Lung (tissue), 12 donors: ENCODE data around the gene SH3BP4. TPM values are rescaled to one million over a fixed set of nuclear protein-coding genes. Genes with fewer than 3 reads are reported as not detected.

Source experiments
- ATAC-seq: fragments of 200-7000 bp; cut with Tn5 transposase; one replicate; pipeline ENCODE4 v1.9.1; 2020; ENCODE audit warnings: moderate number of reproducible peaks; ENCODE audit not compliant: insufficient read depth, low FRiP score
- DNase-seq, 3 donors: peaks; one replicate each; pipeline ENCODE4 v3.0.0-alpha.2; 2013 to 2017
- H3K27ac ChIP-seq, 2 donors: one replicate each; pipeline ENCODE4 v1.5.1; 2013; ENCODE audit warnings: mild to moderate bottlenecking in 2 of 2, moderate library complexity in 2 of 2, control low read depth in 1 of 2, inconsistent platforms in 1 of 2, low read depth in 1 of 2, low read length in 1 of 2
- H3K27me3 ChIP-seq, 3 donors: one replicate each; pipeline ENCODE4 v1.5.1; 2013; ENCODE audit warnings: low read length in 2 of 3; ENCODE audit not compliant: control insufficient read depth in 3 of 3, insufficient read depth in 3 of 3
- H3K36me3 ChIP-seq, 4 donors: one replicate each; pipeline ENCODE4 v1.5.1; 2013; ENCODE audit warnings: low read length in 4 of 4, mild to moderate bottlenecking in 1 of 4, moderate library complexity in 1 of 4; ENCODE audit not compliant: control insufficient read depth in 4 of 4, insufficient read depth in 4 of 4
- H3K4me1 ChIP-seq, 5 donors: one replicate each; pipeline ENCODE4 v1.5.1; 2013; ENCODE audit warnings: low read length in 5 of 5, mild to moderate bottlenecking in 2 of 5, moderate library complexity in 1 of 5; ENCODE audit not compliant: control insufficient read depth in 5 of 5, insufficient read depth in 5 of 5
- H3K4me3 ChIP-seq: one replicate; pipeline ENCODE4 v1.5.1; 2013; ENCODE audit warnings: mild to moderate bottlenecking, control low read depth, moderate library complexity
- H3K9ac ChIP-seq, 2 donors: one replicate each; pipeline ENCODE4 v1.5.1; 2013; ENCODE audit warnings: low read length in 2 of 2, control low read depth in 1 of 2; ENCODE audit not compliant: insufficient read depth in 1 of 2
- H3K9me3 ChIP-seq, 4 donors: one replicate each; pipeline ENCODE4 v1.5.1; 2013; ENCODE audit warnings: low read length in 3 of 4, mild to moderate bottlenecking in 1 of 4, moderate library complexity in 1 of 4; ENCODE audit not compliant: control insufficient read depth in 4 of 4, insufficient read depth in 3 of 4
- CTCF ChIP-seq: IDR thresholded peaks from 2 replicates; pipeline ENCODE4 v1.5.1; 2012; ENCODE audit warnings: mild to moderate bottlenecking; ENCODE audit errors: control extremely low read depth, extremely low read depth
- WGBS, 2 donors: extraction: QIAGEN DNeasy Blood & Tissue Kit; methylation state at CpG; one replicate each; pipeline ENCODE4 v1.1.7; 2013; 5-methylcytosine and 5-hydroxymethylcytosine counted together
- polyA plus RNA-seq, 2 donors: library from polyadenylated mRNA; stranded (reverse); fragments of 200-250 nt; gene quantifications; one replicate each; pipeline ENCODE4 v1.2.1, GENCODE V29; 2013
- total RNA-seq, 2 donors: library from RNA; depleted of rRNA in 1 of 2; stranded (reverse); fragments of >200 nt in 1 of 2; gene quantifications; one replicate each; pipeline ENCODE4 v1.2.1, GENCODE V29; 2014 to 2021
- donor health status: control.
- donor health status: control.
- donor health status: Bipolar disorder and iron deficiency.
- donor health status: healthy.
- donor health status: DM: yes; HTN: yes; CAD: no.

Gene SH3BP4
- total and polyA plus RNA-seq, 4 donors = 12.0 to 36.5 (median 18.2) TPM

- Histone ChIP-seq H3K9ac (no peak overlapping the region), H3K4me1 (peaks cover 0 to 43% (median 19%) of the 10 kb centered on the region in 5 donors), H3K9me3 (no peaks in the 10 kb centered on the region), H3K4me3 (no peak overlapping the region), H3K36me3 (peaks cover 0 to 2% (median 0%) of the 10 kb centered on the region in 4 donors), H3K27ac (no peak overlapping the region), H3K27me3 (no peaks in the 10 kb centered on the region)
- DNase-seq (no peak), ATAC-seq (no peak)
- no peak for TF ChIP-seq CTCF
- 81 to 85% methylated on average over 6 of the region's 6 CpGs for WGBS, 2 donors
Measured at GRCh38 chr2:235006986-235007385, 55.2 kb downstream of the SH3BP4 start.

- WGBS, 2 donors = 83 to 84% methylated on average over 25 of the region's 25 CpGs
Measured at GRCh38 chr2:235007664-235008457, 56.0 kb downstream of the SH3BP4 start.

DNA sequence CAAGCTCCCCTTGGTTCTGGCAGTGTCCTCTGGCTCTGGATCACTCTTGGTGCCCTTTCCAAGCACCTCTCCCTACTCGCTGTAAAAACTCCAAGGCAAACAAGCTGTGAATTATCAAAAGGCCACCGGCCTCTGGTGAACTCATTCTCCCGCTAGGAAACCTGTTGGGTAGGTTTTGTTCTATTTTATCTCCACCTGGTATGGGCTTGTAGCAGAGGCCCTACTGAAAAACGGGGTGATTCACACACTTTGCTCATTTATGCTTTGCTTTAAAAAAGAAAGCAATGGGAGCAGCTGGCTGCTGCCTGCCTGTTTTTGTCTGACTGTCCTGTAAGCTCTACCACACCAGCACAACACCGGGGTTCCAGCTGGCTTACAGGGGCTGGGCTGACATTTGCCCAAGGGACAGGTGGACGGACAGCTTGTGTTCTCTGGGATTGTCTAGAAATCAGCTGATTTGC, 56.8 kb downstream of the SH3BP4 start:
- H3K9ac ChIP-seq = peak overlapping the region in 1 of 2 donors; percentile 11

More at GRCh38 chr2:235007664-235008457, 56.0 kb downstream of the SH3BP4 start:
- H3K27ac ChIP-seq = peak overlapping the region in 1 of 2 donors; percentile 28
- no peaks in the 10 kb centered on the region for H3K27me3 ChIP-seq
- TF ChIP-seq CTCF = no peak
- ATAC-seq (no peak), DNase-seq (no peak)
- no peak overlapping the region for H3K4me3 ChIP-seq
- no peak overlapping the region for H3K9ac ChIP-seq
- peaks cover 0 to 43% (median 21%) of the 10 kb centered on the region in 5 donors for H3K4me1 ChIP-seq
- H3K9me3 ChIP-seq = no peaks in the 10 kb centered on the region
- no peaks in the 10 kb centered on the region for H3K36me3 ChIP-seq

More for the DNA sequence above, 56.8 kb downstream of the SH3BP4 start:
- Histone ChIP-seq H3K9me3 (no peaks in the 10 kb centered on the region), H3K4me3 (no peak overlapping the region), H3K27me3 (no peaks in the 10 kb centered on the region), H3K36me3 (no peaks in the 10 kb centered on the region), H3K4me1 (peaks cover 0 to 43% (median 21%) of the 10 kb centered on the region in 5 donors), H3K27ac (no peak overlapping the region)
- ATAC-seq (peak; percentile 45), DNase-seq (peak; percentile 59 to 85 (median 64))
- 69 to 82% methylated on average over 6 of the region's 6 CpGs for WGBS, 2 donors
- no peak for TF ChIP-seq CTCF
